ENCODE measurements around the gene AP2A1. TPM values are rescaled to one million over a fixed set of nuclear protein-coding genes. Genes with fewer than 3 reads are reported as not detected.

Gene AP2A1
- total and polyA plus RNA-seq, 9 of the 15 experiments (the other 6 are each of a cell fraction or from before 2014, with no cell fraction given) = 0.55 to 150 (median 31.9) TPM

GRCh38 chr19:49803529-49803856 is 36.7 kb downstream of the AP2A1 start:
- Histone ChIP-seq H3K9ac (ENCODE audit: insufficient read depth in 1 of 2, low read depth in 2 of 2, low read length in 2 of 2) (peak overlapping the region in 1 of 2 experiments; percentile 45; a peak in 1 of 4 replicates), H4K20me1 (replicated peaks; ENCODE audit: control insufficient read depth, insufficient read depth, low read length) (peaks cover 5% of the 10 kb centered on the region), H3K36me3 (ENCODE audit: control insufficient read depth, insufficient read depth, low read length) (peaks cover 93% of the 10 kb centered on the region), H3K27me3 (ENCODE audit: control insufficient read depth in 2 of 2, insufficient read depth in 2 of 2, low read length in 2 of 2) (no peaks in the 10 kb centered on the region), H2AFZ (ENCODE audit: low read depth, low read length) (no peak overlapping the region), H3K4me2 (ENCODE audit: insufficient read depth, low read length) (no peak overlapping the region), H3K4me1 (replicated peaks in 1 of 2; ENCODE audit: control insufficient read depth in 2 of 2, insufficient read depth in 2 of 2, low read length in 2 of 2) (peaks cover 16 to 68% of the 10 kb centered on the region in 2 experiments; a peak in 4 of 5 replicates), H3K27ac (ENCODE audit: extremely low read depth, low read depth, low read length) (no peak overlapping the region), H3K79me2 (ENCODE audit: control insufficient read depth, insufficient read depth, low read length) (no peaks in the 10 kb centered on the region), H3K4me3 (no peak overlapping the region), H3K9me1 (ENCODE audit: control insufficient read depth, insufficient read depth, low read length) (no peaks in the 10 kb centered on the region), H3K9me3 (replicated peaks; ENCODE audit: control insufficient read depth, insufficient read depth, low read depth, low read length) (no peaks in the 10 kb centered on the region)
- ChIA-PET CTCF (ENCODE audit: low intra/inter-chr PET ratio) (no interaction called here), POLR2A (interaction anchor here (0.6 to 1.0 kb wide), 2 partner anchors 9 to 35 kb away, joined by 3 read pairs; no protein-coding TSS in a partner anchor)
- intact Hi-C loops (cut with micrococcal nuclease) (no loop called here), in situ Hi-C loops (cut with MboI) (no loop called here)
- 91% methylated on average over 6 of the region's 6 CpGs for WGBS (ENCODE audit: insufficient coverage, low coverage, missing lambda C conversion rate)
- ATAC-seq (no peak), FAIRE-seq (no peak), DNase-seq (ENCODE audit: extremely low read depth in 1 of 4, low spot score in 3 of 4) (no peak)
- no TSS peak for BruUV-seq (replicated peaks)
- TF ChIP-seq TRIM24 (IDR thresholded peaks at IDR 0.05) = no peak
- TF ChIP-seq XRCC5 (IDR thresholded peaks at IDR 0.05; ENCODE audit: low read depth, low read length) = no peak
- no peak for TF ChIP-seq HSF4 (CRISPR knock-in tag; IDR thresholded peaks at IDR 0.05; ENCODE audit: borderline replicate concordance)
- no peak for TF ChIP-seq ZC3H8 (IDR thresholded peaks at IDR 0.05)
- no peak for TF ChIP-seq ZNF436 (CRISPR knock-in tag; IDR thresholded peaks at IDR 0.05)
- TF ChIP-seq ZBTB7A (IDR thresholded peaks at IDR 0.05; ENCODE audit: borderline replicate concordance, control insufficient read depth, low read depth, low read length) = no peak
- TF ChIP-seq ZFX (CRISPR knock-in tag; IDR thresholded peaks at IDR 0.05) = no peak
- no peak for TF ChIP-seq SMARCB1 (IDR thresholded peaks at IDR 0.05; ENCODE audit: insufficient read length, low read depth)
- no peak for TF ChIP-seq ZBTB11 (CRISPR knock-in tag; IDR thresholded peaks at IDR 0.05)
- TF ChIP-seq ZNF239 (CRISPR knock-in tag; IDR thresholded peaks at IDR 0.05) = no peak
- TF ChIP-seq ARID3A (IDR thresholded peaks at IDR 0.05; ENCODE audit: borderline replicate concordance, low read depth, low read length) = no peak
- TF ChIP-seq CGGBP1 (CRISPR knock-in tag; IDR thresholded peaks at IDR 0.05) = no peak
